Common myeloid progenitor, CD34-positive (primary cell): ENCODE results near the gene METTL23. TPM values are rescaled to one million over a fixed set of nuclear protein-coding genes. Genes with fewer than 3 reads are reported as not detected.

Experiments
- CTCF ChIA-PET: fragments of 350-600 bp; sonication (Branson Sonifier 250); formaldehyde crosslinking; loops from one replicate; lab custom pipeline; 2021; ENCODE audit warnings: antibody characterized with exemption; lab: Charles Lee
- POLR2A ChIA-PET: fragments of 350-600 bp; sonication (Branson Sonifier 250); formaldehyde crosslinking; loops from one replicate; lab custom pipeline; 2021; ENCODE audit warnings: antibody characterized with exemption; lab: Charles Lee
- DNase-seq, 3 donors: peaks; one replicate each; pipeline versions ENCODE4 v3.0.0 to v3.0.0-alpha.2; 2013
- H3K27ac ChIP-seq, 2 experiments: 1 replicate in 1 of 2; 2 replicates in 1 of 2; pipeline ENCODE4 v1.7.0; 2013; ENCODE audit warnings: inconsistent platforms in 2 of 2, low read length in 2 of 2, mild to moderate bottlenecking in 2 of 2, low read depth in 1 of 2, moderate library complexity in 1 of 2; ENCODE audit not compliant: severe bottlenecking in 2 of 2, insufficient read depth in 1 of 2, poor library complexity in 1 of 2
- H3K27me3 ChIP-seq, 5 experiments: replicated peaks in 2 of 5; 1 replicate in 3 of 5; 2 replicates in 2 of 5; pipeline versions ENCODE4 v1.6.1 to v1.7.0; 2013; ENCODE audit warnings: low read length in 4 of 5, mild to moderate bottlenecking in 2 of 5, moderate library complexity in 2 of 5, inconsistent platforms in 1 of 5; ENCODE audit not compliant: insufficient read depth in 5 of 5, control insufficient read depth in 4 of 5
- H3K36me3 ChIP-seq, 4 experiments: 1 replicate in 2 of 4; 2 replicates in 2 of 4; pipeline versions ENCODE4 v1.6.1 to v1.7.0; 2013; ENCODE audit warnings: low read length in 3 of 4, control low read depth in 1 of 4, mild to moderate bottlenecking in 1 of 4; ENCODE audit not compliant: control insufficient read depth in 4 of 4, insufficient read depth in 4 of 4
- H3K4me1 ChIP-seq, 4 experiments: 1 replicate in 3 of 4; 2 replicates in 1 of 4; pipeline versions ENCODE4 v1.6.1 to v1.7.1; 2013; ENCODE audit warnings: low read length in 3 of 4, mild to moderate bottlenecking in 3 of 4, control low read depth in 1 of 4, inconsistent platforms in 1 of 4, moderate library complexity in 1 of 4; ENCODE audit not compliant: control insufficient read depth in 4 of 4, insufficient read depth in 4 of 4; ENCODE audit errors: control extremely low read depth in 1 of 4
- H3K4me3 ChIP-seq, 7 experiments: 1 replicate in 4 of 7; 2 replicates in 3 of 7; pipeline versions ENCODE4 v1.5.1 to v1.7.0; 2013; ENCODE audit warnings: mild to moderate bottlenecking in 7 of 7, low read length in 6 of 7, moderate library complexity in 6 of 7, inconsistent platforms in 2 of 7, low read depth in 2 of 7, control low read depth in 1 of 7; ENCODE audit not compliant: insufficient read depth in 4 of 7, control insufficient read depth in 1 of 7; ENCODE audit errors: extremely low read depth in 1 of 7
- H3K9me3 ChIP-seq, 5 experiments: 1 replicate in 4 of 5; 2 replicates in 1 of 5; pipeline versions ENCODE4 v1.6.1 to v1.7.1; 2013; ENCODE audit warnings: low read length in 4 of 5, mild to moderate bottlenecking in 2 of 5, inconsistent platforms in 1 of 5, low read depth in 1 of 5, moderate library complexity in 1 of 5; ENCODE audit not compliant: control insufficient read depth in 4 of 5, insufficient read depth in 2 of 5; ENCODE audit errors: control extremely low read depth in 1 of 5
- whole genome bisulfite sequencing: methylation state at CpG from one replicate; pipeline ENCODE4 v1.1.5; 2013; ENCODE audit not compliant: insufficient coverage; 5-methylcytosine and 5-hydroxymethylcytosine counted together
- polyA plus RNA-seq: library from polyadenylated mRNA; unstranded; fragments of 120-200 nt; gene quantifications from one replicate; pipeline ENCODE4 v1.2.1, GENCODE V29; 2013

The METTL23 gene
- 55.2 TPM for polyA plus RNA-seq

DNA sequence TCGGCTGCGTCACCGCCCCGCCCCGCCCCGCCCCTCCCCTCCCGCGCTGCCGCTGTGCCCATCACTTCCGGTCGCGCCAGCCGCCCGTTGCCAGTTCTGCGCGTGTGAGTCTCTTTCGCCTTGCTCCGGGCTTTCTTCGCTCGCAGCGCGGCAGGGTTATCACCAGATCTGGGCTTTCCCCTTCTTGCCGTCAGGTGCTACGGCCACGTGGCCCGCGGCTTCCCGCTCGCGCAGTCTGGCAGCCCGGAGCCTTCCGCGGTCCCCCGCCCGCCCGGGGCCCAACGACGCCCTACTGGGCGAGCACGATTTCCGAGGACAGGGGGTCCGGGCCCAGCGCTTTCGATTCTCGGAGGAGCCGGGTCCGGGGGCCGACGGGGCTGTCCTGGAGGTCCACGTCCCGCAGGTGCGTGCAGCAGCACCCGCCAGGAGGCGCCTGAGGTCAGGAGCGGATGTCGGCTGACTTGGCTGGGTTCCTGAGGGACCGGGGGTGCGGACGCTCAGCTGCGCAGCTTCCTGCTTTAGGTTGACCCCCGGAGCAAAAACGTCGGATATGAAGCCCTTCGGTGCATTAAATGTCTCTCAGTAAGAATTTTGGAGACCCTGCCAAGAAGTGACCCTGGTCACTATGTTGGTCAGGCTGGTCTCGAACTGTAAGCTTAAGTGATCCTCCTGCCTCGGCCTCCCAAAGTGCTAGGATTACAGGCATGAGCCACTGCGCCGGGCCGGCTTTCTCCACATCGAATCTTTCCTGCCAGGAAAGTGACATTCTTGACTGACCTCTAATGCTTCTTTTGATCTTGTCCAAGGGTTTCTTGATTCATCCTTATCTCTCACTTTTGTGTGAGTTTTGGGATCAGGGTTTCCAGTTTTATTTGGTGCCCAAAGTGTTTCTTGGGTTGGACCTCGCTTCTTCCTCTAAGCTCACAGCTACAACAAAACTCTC lies at the start of gene METTL23:
METTL23 (plus strand) TSS at position 64 of the 943 bp plus-strand sequence. CDS start 2,872 bp downstream, outside the sequence.
- Histone ChIP-seq H3K4me3 (peak within 1 kb of the TSS; percentile 78 to 92 (median 84)), H3K9me3 (no peaks in the 10 kb centered on the region), H3K27me3 (no peaks in the 10 kb centered on the region), H3K36me3 (peaks cover 8 to 37% (median 30%) of the 10 kb centered on the region in 4 experiments), H3K27ac (peak within 1 kb of the TSS; percentile 90 to 97), H3K4me1 (peaks cover 9 to 36% (median 30%) of the 10 kb centered on the region in 4 experiments)
- CTCF ChIA-PET: interaction anchor here (1.2 to 2.8 kb wide), 4 partner anchors 11 to 16 kb away, joined by 3 to 14 read pairs (median 4); partner anchors contain the start of genes MFSD11, MXRA7 and SRSF2
- peak in 1 of 3 donors; percentile 80 for DNase-seq
- POLR2A ChIA-PET: interaction anchor here (0.6 to 3.5 kb wide), 3 partner anchors 10 to 115 kb away, joined by 4 to 33 read pairs (median 4); partner anchors contain the start of genes MFSD11 and SRSF2
- WGBS: 1% methylated on average over 60 of the region's 71 CpGs

GRCh38 chr17:76677406-76677805 lies 49.2 kb upstream of the METTL23 start:
- no peaks in the 10 kb centered on the region for H3K36me3 ChIP-seq
- no peak overlapping the region for H3K27ac ChIP-seq
- WGBS: 95% methylated on average over 10 of the region's 16 CpGs
- ChIA-PET CTCF (no interaction called here), POLR2A (interaction anchor here (0.6 kb wide), 1 partner anchor 51 kb away, joined by 4 read pairs; no protein-coding TSS in a partner anchor)
- no peak for DNase-seq
- no peak overlapping the region for H3K4me3 ChIP-seq
- H3K27me3 ChIP-seq: no peaks in the 10 kb centered on the region
- peaks cover 2 to 14% (median 9%) of the 10 kb centered on the region in 4 experiments for H3K4me1 ChIP-seq
- no peaks in the 10 kb centered on the region for H3K9me3 ChIP-seq

- ChIA-PET POLR2A (no interaction called here), CTCF (interaction anchor here (1.5 kb wide), 1 partner anchor 54 kb away, joined by 4 read pairs; no protein-coding TSS in a partner anchor)
- Histone ChIP-seq H3K36me3 (no peaks in the 10 kb centered on the region), H3K4me3 (no peak overlapping the region), H3K4me1 (peaks cover 0 to 5% (median 1%) of the 10 kb centered on the region in 4 experiments), H3K27me3 (no peaks in the 10 kb centered on the region), H3K9me3 (no peaks in the 10 kb centered on the region), H3K27ac (no peak overlapping the region)
- DNase-seq: no peak
- WGBS: 80% methylated on average over 10 of the region's 12 CpGs
These were observed 48.3 kb upstream of the METTL23 start for GRCh38 chr17:76678330-76678729.

- Histone ChIP-seq H3K9me3 (no peaks in the 10 kb centered on the region), H3K4me1 (peaks cover 0 to 5% (median 1%) of the 10 kb centered on the region in 4 experiments), H3K27me3 (no peaks in the 10 kb centered on the region), H3K27ac (no peak overlapping the region), H3K4me3 (no peak overlapping the region), H3K36me3 (no peaks in the 10 kb centered on the region)
- ChIA-PET POLR2A (no interaction called here), CTCF (interaction anchor here (1.5 kb wide), 1 partner anchor 55 kb away, joined by 4 read pairs; no protein-coding TSS in a partner anchor)
- WGBS: no CpG with 5 or more reads among the region's 1 CpG
- DNase-seq: no peak
These were observed 47.4 kb upstream of the METTL23 start for GRCh38 chr17:76679239-76679638.

DNA sequence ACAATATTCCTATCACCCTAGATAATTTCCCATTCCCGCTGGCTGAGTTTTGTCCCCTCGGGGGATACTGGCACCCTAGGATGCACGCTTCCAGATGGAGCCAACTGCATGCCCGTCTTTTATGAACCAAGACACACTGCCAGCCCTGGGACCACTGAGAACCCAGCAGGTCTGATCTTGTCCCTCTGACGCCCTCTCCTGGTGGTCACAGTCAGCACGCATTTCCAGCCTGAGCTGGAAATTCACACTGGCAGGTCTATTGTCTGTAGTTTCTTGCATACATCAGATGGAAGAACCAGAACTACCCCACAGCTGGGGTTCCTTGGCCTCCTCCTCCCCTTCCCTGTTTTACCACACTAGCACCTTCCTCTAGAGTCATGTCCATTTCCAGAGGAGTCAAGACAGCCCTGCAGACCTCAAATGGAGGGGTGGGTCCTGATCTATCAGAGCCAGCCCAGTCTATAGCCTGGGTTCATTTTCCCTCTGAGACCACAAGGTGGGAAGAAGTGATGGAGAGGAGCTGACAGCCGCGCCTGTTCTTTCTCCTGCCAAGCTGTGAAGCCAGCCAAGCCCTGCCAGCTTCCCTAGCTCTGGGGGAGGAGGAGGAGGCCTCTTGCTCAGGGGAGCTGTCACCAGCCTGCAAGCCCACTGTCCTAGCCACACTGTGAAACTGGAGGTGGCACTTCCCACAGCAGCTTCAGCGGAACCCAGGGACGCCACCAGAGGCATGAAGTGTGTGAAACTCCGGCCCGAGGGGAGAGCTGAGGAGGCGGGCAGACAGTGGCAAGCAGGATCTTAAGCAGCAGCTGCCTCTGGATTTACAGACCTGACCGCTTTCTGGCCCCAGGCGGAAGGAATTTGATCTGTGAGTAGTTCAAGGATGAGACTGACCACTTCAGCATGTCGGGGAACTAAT lies 45.2 kb upstream of the METTL23 start:
- no peaks in the 10 kb centered on the region for H3K27me3 ChIP-seq
- no peaks in the 10 kb centered on the region for H3K36me3 ChIP-seq
- WGBS: 71% methylated on average over 14 of the region's 16 CpGs
- H3K4me1 ChIP-seq: peaks cover 0 to 5% (median 1%) of the 10 kb centered on the region in 4 experiments
- H3K4me3 ChIP-seq: no peak overlapping the region
- peak; percentile 70 to 86 (median 78) for DNase-seq
- ChIA-PET CTCF (interaction anchor here (0.7 to 2.6 kb wide), 28 partner anchors 9 to 159 kb away, joined by 3 to 14 read pairs (median 5); partner anchors contain the start of gene MXRA7), POLR2A (no interaction called here)
- H3K27ac ChIP-seq: no peak overlapping the region
- H3K9me3 ChIP-seq: no peaks in the 10 kb centered on the region

DNA sequence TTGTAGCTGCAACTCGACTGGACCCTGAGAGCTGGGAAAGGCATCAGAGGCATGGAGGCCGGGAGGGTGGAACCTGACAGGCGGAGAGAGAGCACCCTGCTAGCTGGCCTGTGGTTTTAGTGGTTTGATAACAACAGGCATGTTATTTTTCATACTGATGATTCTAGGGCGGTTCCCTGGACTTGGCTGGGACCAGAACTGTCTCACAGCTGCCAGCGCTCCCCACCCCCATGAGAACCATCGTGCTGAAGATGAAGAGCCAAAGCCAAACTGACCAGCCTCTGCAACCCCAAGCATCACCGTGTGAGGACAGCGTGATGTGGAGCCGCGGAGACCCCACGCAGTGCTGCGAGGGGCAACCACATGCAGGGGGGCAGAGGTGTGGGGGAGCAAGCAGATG lies 44.3 kb upstream of the METTL23 start:
- DNase-seq: peak in 1 of 3 donors; percentile 24
- H3K27ac ChIP-seq: no peak overlapping the region
- POLR2A ChIA-PET: no interaction called here

More for the DNA sequence above, 44.3 kb upstream of the METTL23 start:
- Histone ChIP-seq H3K36me3 (no peaks in the 10 kb centered on the region), H3K4me3 (no peak overlapping the region), H3K9me3 (no peaks in the 10 kb centered on the region), H3K27me3 (no peaks in the 10 kb centered on the region), H3K4me1 (peaks cover 0 to 5% (median 1%) of the 10 kb centered on the region in 4 experiments)
- 80% methylated on average over 5 of the region's 12 CpGs for WGBS
- CTCF ChIA-PET: interaction anchor here (0.9 to 2.6 kb wide), 18 partner anchors 9 to 157 kb away, joined by 3 to 14 read pairs (median 5); no protein-coding TSS in a partner anchor
